ENCODE data around the gene PRKCZ.
A peak's percentile ranks its signal among the peaks of the same experiment; 100 is the strongest.

The PRKCZ gene

GRCh38 chr1:2201062-2201461, 150.9 kb downstream of the PRKCZ start:
- H3K27ac ChIP-seq (ENCODE audit: low read depth, low read length), result no peak overlapping the region
- peaks cover 6% of the 10 kb centered on the region for H3K27me3 ChIP-seq (ENCODE audit: control insufficient read depth, insufficient read depth, low read length)
- H3K4me1 ChIP-seq (ENCODE audit: control insufficient read depth, insufficient read depth, low read length), result peaks cover 20% of the 10 kb centered on the region
- no peak overlapping the region for H3K9ac ChIP-seq (ENCODE audit: low read length)
- H3K4me3 ChIP-seq (ENCODE audit: low read depth, low read length), result no peak overlapping the region
- no peaks in the 10 kb centered on the region for H3K36me3 ChIP-seq (ENCODE audit: control insufficient read depth, insufficient read depth, low read length)
- H3K9me3 ChIP-seq (ENCODE audit: control insufficient read depth, insufficient read depth, low read depth, low read length), result no peaks in the 10 kb centered on the region

DNA sequence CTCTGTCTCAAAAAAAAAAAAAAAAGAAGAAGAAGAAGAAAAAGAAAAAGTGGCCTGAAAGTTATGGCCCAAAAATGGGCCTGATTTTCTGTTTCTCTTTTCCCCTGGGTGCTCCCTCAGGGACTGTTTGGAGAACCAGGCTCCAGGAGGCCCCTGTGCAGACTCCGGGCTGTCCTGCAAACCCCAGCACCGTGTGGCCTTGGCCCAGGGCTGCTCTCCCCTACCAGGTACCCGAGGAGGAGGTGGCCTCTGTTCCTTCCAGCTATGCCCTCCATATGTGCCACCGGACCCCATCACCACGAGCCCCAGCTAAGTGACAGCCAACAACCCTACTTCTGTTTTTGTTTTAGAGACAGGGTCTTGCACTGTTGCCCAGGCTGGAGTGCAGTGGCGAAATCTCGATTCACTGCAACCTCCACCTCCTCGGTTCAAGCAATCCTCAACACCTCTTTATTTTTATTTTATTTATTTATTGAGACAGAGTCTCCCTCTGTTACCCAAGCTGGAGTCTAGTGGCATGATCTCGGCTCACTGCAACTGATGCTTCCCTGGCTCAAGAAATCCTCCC, 151.9 kb downstream of the PRKCZ start:
- H3K4me3 ChIP-seq (ENCODE audit: low read depth, low read length), result no peak overlapping the region
- no peaks in the 10 kb centered on the region for H3K9me3 ChIP-seq (ENCODE audit: control insufficient read depth, insufficient read depth, low read depth, low read length)
- H3K4me1 ChIP-seq (ENCODE audit: control insufficient read depth, insufficient read depth, low read length), result peaks cover 23% of the 10 kb centered on the region
- H3K9ac ChIP-seq (ENCODE audit: low read length), result no peak overlapping the region
- H3K27ac ChIP-seq (ENCODE audit: low read depth, low read length), result no peak overlapping the region
- H3K36me3 ChIP-seq (ENCODE audit: control insufficient read depth, insufficient read depth, low read length), result no peaks in the 10 kb centered on the region
- peaks cover 8% of the 10 kb centered on the region for H3K27me3 ChIP-seq (ENCODE audit: control insufficient read depth, insufficient read depth, low read length)

GRCh38 chr1:2202843-2203601, 152.8 kb downstream of the PRKCZ start:
- H3K27ac ChIP-seq (ENCODE audit: low read depth, low read length), result no peak overlapping the region
- peaks cover 8% of the 10 kb centered on the region for H3K27me3 ChIP-seq (ENCODE audit: control insufficient read depth, insufficient read depth, low read length)
- H3K36me3 ChIP-seq (ENCODE audit: control insufficient read depth, insufficient read depth, low read length), result no peaks in the 10 kb centered on the region
- peaks cover 32% of the 10 kb centered on the region for H3K4me1 ChIP-seq (ENCODE audit: control insufficient read depth, insufficient read depth, low read length)
- H3K9ac ChIP-seq (ENCODE audit: low read length), result no peak overlapping the region
- H3K4me3 ChIP-seq (ENCODE audit: low read depth, low read length), result no peak overlapping the region
- no peaks in the 10 kb centered on the region for H3K9me3 ChIP-seq (ENCODE audit: control insufficient read depth, insufficient read depth, low read depth, low read length)

- Histone ChIP-seq H3K27me3 (ENCODE audit: control insufficient read depth, insufficient read depth, low read length) (peaks cover 8% of the 10 kb centered on the region), H3K9me3 (ENCODE audit: control insufficient read depth, insufficient read depth, low read depth, low read length) (no peaks in the 10 kb centered on the region), H3K27ac (ENCODE audit: low read depth, low read length) (no peak overlapping the region), H3K36me3 (ENCODE audit: control insufficient read depth, insufficient read depth, low read length) (no peaks in the 10 kb centered on the region), H3K4me1 (ENCODE audit: control insufficient read depth, insufficient read depth, low read length) (peaks cover 36% of the 10 kb centered on the region), H3K4me3 (ENCODE audit: low read depth, low read length) (peak overlapping the region; percentile 61), H3K9ac (ENCODE audit: low read length) (peak overlapping the region; percentile 32)
Observed at GRCh38 chr1:2203671-2204414, 153.6 kb downstream of the PRKCZ start.

- Histone ChIP-seq H3K4me3 (ENCODE audit: low read depth, low read length) (peak overlapping the region; percentile 61), H3K9ac (ENCODE audit: low read length) (peak overlapping the region; percentile 32), H3K9me3 (ENCODE audit: control insufficient read depth, insufficient read depth, low read depth, low read length) (no peaks in the 10 kb centered on the region), H3K36me3 (ENCODE audit: control insufficient read depth, insufficient read depth, low read length) (no peaks in the 10 kb centered on the region), H3K27me3 (ENCODE audit: control insufficient read depth, insufficient read depth, low read length) (peaks cover 8% of the 10 kb centered on the region), H3K4me1 (ENCODE audit: control insufficient read depth, insufficient read depth, low read length) (peaks cover 33% of the 10 kb centered on the region), H3K27ac (ENCODE audit: low read depth, low read length) (no peak overlapping the region)
Observed at GRCh38 chr1:2204415-2205190, 154.4 kb downstream of the PRKCZ start.

- Histone ChIP-seq H3K36me3 (ENCODE audit: control insufficient read depth, insufficient read depth, low read length) (no peaks in the 10 kb centered on the region), H3K9ac (ENCODE audit: low read length) (no peak overlapping the region), H3K4me3 (ENCODE audit: low read depth, low read length) (peak overlapping the region; percentile 64), H3K27ac (ENCODE audit: low read depth, low read length) (no peak overlapping the region; the same call in 1 of the 2 replicates), H3K4me1 (ENCODE audit: control insufficient read depth, insufficient read depth, low read length) (peaks cover 33% of the 10 kb centered on the region), H3K27me3 (ENCODE audit: control insufficient read depth, insufficient read depth, low read length) (peaks cover 8% of the 10 kb centered on the region), H3K9me3 (ENCODE audit: control insufficient read depth, insufficient read depth, low read depth, low read length) (no peaks in the 10 kb centered on the region)
Observed at GRCh38 chr1:2205191-2205952, 155.2 kb downstream of the PRKCZ start.

- no peak overlapping the region for H3K4me3 ChIP-seq (ENCODE audit: low read depth, low read length)
- no peaks in the 10 kb centered on the region for H3K9me3 ChIP-seq (ENCODE audit: control insufficient read depth, insufficient read depth, low read depth, low read length)
- H3K4me1 ChIP-seq (ENCODE audit: control insufficient read depth, insufficient read depth, low read length), result peaks cover 33% of the 10 kb centered on the region
- H3K36me3 ChIP-seq (ENCODE audit: control insufficient read depth, insufficient read depth, low read length), result no peaks in the 10 kb centered on the region
- H3K9ac ChIP-seq (ENCODE audit: low read length), result no peak overlapping the region
- H3K27ac ChIP-seq (ENCODE audit: low read depth, low read length), result no peak overlapping the region
- peaks cover 8% of the 10 kb centered on the region for H3K27me3 ChIP-seq (ENCODE audit: control insufficient read depth, insufficient read depth, low read length)
Observed at GRCh38 chr1:2206813-2207487, 156.7 kb downstream of the PRKCZ start.

DNA sequence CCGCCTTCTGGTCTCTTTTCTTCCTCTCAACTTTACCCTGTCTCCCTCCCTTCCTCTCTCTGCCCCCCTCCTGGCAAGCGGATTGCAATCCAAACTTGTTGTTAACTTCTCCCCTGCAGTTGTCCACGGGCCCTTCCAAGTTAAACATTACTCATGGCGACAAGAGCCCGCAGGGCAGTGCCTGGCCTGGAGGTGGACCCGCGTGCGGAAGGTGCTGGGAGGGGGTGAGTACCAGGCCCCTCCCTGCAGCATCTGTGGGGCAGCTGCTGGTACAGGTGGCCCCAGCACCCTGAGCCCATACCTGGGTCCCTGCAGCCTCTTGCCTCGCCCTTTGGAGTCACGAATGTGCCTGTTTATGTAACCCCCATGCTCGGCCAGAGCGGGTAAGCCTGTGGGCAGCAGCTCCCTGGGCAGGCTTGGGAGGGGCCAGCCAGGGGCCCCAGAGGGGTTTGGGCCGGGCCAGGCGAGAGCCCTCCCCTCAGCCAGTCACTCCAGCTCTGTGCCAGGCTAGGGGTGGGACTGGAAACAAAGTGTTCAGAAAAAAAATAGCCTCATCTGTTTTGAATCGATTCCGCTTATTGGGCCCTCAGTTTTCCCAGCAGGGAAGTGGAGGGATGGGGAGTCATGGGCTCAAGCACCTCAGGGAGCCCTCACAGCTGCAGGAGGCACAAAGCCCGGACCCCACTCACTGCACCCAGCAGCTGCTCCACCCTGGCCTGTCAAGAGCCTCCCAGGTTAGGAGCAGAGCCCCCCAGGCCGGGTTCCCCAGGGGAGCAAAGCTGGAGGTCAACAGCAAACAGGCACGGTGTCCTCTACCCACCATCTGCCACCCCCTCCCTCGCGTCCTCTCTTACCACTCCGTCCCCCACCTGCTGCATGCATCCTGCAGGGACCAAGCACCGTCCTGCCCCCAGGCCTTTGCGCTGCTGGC, 158.4 kb downstream of the PRKCZ start:
- no peak overlapping the region for H3K9ac ChIP-seq (ENCODE audit: low read length)
- no peaks in the 10 kb centered on the region for H3K36me3 ChIP-seq (ENCODE audit: control insufficient read depth, insufficient read depth, low read length)
- H3K4me1 ChIP-seq (ENCODE audit: control insufficient read depth, insufficient read depth, low read length), result peaks cover 47% of the 10 kb centered on the region
- H3K9me3 ChIP-seq (ENCODE audit: control insufficient read depth, insufficient read depth, low read depth, low read length), result no peaks in the 10 kb centered on the region
- H3K27ac ChIP-seq (ENCODE audit: low read depth, low read length), result no peak overlapping the region
- peaks cover 8% of the 10 kb centered on the region for H3K27me3 ChIP-seq (ENCODE audit: control insufficient read depth, insufficient read depth, low read length)
- H3K4me3 ChIP-seq (ENCODE audit: low read depth, low read length), result no peak overlapping the region

- no peaks in the 10 kb centered on the region for H3K9me3 ChIP-seq (ENCODE audit: control insufficient read depth, insufficient read depth, low read depth, low read length)
- H3K4me1 ChIP-seq (ENCODE audit: control insufficient read depth, insufficient read depth, low read length), result peaks cover 49% of the 10 kb centered on the region
- no peak overlapping the region for H3K9ac ChIP-seq (ENCODE audit: low read length)
- H3K27ac ChIP-seq (ENCODE audit: low read depth, low read length), result no peak overlapping the region
- no peaks in the 10 kb centered on the region for H3K36me3 ChIP-seq (ENCODE audit: control insufficient read depth, insufficient read depth, low read length)
- no peak overlapping the region for H3K4me3 ChIP-seq (ENCODE audit: low read depth, low read length)
- peaks cover 8% of the 10 kb centered on the region for H3K27me3 ChIP-seq (ENCODE audit: control insufficient read depth, insufficient read depth, low read length)
Observed at GRCh38 chr1:2209400-2210083, 159.3 kb downstream of the PRKCZ start.
